Duodenal mucosa (tissue), 2 donors: ENCODE measurements around the gene USP13.
"Not testable (repeated sequence)": the region's sequence is repeated elsewhere in the genome, so short reads cannot be mapped to it uniquely, and the experiment has no call there.

Source experiments
- H3K27ac ChIP-seq: one replicate; pipeline ENCODE4 v1.7.0; 2013; ENCODE audit warnings: low read depth, low read length
- H3K27me3 ChIP-seq, 2 donors: one replicate each; pipeline ENCODE4 v1.7.0; 2013; ENCODE audit warnings: low read length in 2 of 2, control low read depth in 1 of 2; ENCODE audit not compliant: insufficient read depth in 2 of 2, control insufficient read depth in 1 of 2
- H3K36me3 ChIP-seq, 2 donors: one replicate each; pipeline ENCODE4 v1.7.0; 2013; ENCODE audit warnings: low read length in 2 of 2, control low read depth in 1 of 2; ENCODE audit not compliant: insufficient read depth in 2 of 2, control insufficient read depth in 1 of 2
- H3K4me1 ChIP-seq, 2 donors: one replicate each; pipeline ENCODE4 v1.7.0; 2013; ENCODE audit warnings: low read length in 2 of 2, control low read depth in 1 of 2; ENCODE audit not compliant: insufficient read depth in 2 of 2, control insufficient read depth in 1 of 2
- H3K4me3 ChIP-seq, 2 donors: one replicate each; pipeline ENCODE4 v1.7.0; 2013; ENCODE audit warnings: low read length in 2 of 2, low read depth in 1 of 2
- H3K9ac ChIP-seq, 2 donors: one replicate each; pipeline ENCODE4 v1.7.0; 2013; ENCODE audit warnings: low read length in 2 of 2, low read depth in 1 of 2
- H3K9me3 ChIP-seq, 2 donors: one replicate each; pipeline ENCODE4 v1.7.0; 2013; ENCODE audit warnings: low read length in 2 of 2, control low read depth in 1 of 2; ENCODE audit not compliant: control insufficient read depth in 1 of 2

The USP13 gene

DNA sequence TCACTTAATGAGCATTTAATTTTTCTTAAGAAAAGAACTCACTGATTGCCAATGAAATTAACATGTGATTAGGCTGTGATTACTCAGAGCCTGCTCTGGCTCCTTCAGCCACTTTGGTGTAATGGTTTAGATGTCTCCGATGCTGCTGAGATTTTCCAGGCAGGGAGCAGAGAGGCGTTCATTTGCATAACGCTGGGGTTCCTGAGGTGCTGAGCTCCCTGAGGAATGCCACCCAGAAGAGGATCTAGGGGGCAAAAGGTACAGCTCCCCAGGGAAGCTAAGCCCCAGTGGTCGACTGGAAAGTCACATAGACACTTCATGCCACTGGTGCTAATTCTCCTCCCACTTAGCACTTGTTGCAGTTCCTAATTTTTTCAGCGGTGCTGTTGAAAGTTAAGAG is 119.5 kb downstream of the USP13 start:
- H3K27ac ChIP-seq = no peak overlapping the region
- no peaks in the 10 kb centered on the region for H3K36me3 ChIP-seq
- H3K9me3 ChIP-seq = no peaks in the 10 kb centered on the region
- no peaks in the 10 kb centered on the region for H3K4me1 ChIP-seq
- no peak overlapping the region for H3K4me3 ChIP-seq
- H3K9ac ChIP-seq = no peak overlapping the region
- H3K27me3 ChIP-seq = no peaks in the 10 kb centered on the region

GRCh38 chr3:179775416-179776122 is 122.7 kb downstream of the USP13 start:
- Histone ChIP-seq H3K4me1 (no peaks in the 10 kb centered on the region), H3K36me3 (no peaks in the 10 kb centered on the region)

DNA sequence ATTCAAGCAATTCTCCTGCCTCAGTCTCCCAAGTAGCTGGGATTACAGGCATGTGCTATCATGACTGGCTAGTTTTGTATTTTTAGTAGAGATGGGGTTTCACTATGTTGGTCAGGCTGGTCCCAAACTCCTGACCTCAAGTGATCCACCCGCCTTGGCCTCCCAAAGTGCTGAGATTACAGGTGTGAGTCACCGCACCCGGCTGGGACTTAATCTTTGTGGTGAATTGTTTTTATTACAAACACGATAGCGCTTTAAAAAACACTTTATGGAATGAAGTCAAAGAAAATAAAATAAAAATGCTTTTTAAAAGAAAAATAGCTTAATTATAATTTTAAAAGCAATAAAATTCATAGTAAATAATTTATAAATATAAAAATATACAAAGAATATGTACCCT is 130.0 kb downstream of the USP13 start:
- not testable (repeated sequence) for H3K4me1 ChIP-seq, H3K27me3 ChIP-seq, H3K9ac ChIP-seq, H3K36me3 ChIP-seq, H3K4me3 ChIP-seq, H3K27ac ChIP-seq, H3K9me3 ChIP-seq

More at GRCh38 chr3:179775416-179776122, 122.7 kb downstream of the USP13 start:
- Histone ChIP-seq H3K9ac (no peak overlapping the region), H3K9me3 (no peaks in the 10 kb centered on the region), H3K27ac (no peak overlapping the region), H3K4me3 (no peak overlapping the region), H3K27me3 (no peaks in the 10 kb centered on the region)

DNA sequence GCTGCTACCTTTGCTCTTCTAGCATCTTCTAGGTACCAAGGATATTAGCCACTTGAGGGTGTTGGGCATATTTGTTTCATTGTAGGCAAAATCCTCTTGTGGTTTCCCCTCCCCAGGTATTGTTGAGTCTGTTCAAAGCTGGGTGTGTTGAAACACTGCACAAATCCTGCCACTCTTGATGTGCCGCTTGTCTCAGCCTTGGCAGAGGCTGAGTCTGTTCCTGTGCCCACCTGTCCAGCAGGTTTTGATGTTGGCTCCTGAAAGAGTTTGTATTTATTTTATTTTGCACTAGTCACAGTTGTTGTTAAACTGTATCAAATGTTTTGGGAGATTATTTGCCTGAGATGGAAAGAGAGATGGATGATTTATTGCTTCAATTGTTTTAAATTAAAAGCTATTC is 136.2 kb downstream of the USP13 start:
- peaks cover 0 to 2% of the 10 kb centered on the region in 2 donors for H3K9me3 ChIP-seq

GRCh38 chr3:179791793-179792192 is 139.0 kb downstream of the USP13 start:
- Histone ChIP-seq H3K27ac (no peak overlapping the region), H3K9ac (no peak overlapping the region), H3K4me1 (no peaks in the 10 kb centered on the region), H3K36me3 (no peaks in the 10 kb centered on the region), H3K9me3 (peaks cover 0 to 2% of the 10 kb centered on the region in 2 donors), H3K27me3 (no peaks in the 10 kb centered on the region), H3K4me3 (no peak overlapping the region)

More for the DNA sequence above, 136.2 kb downstream of the USP13 start:
- Histone ChIP-seq H3K36me3 (no peaks in the 10 kb centered on the region), H3K9ac (no peak overlapping the region), H3K27ac (no peak overlapping the region), H3K27me3 (no peaks in the 10 kb centered on the region), H3K4me3 (no peak overlapping the region), H3K4me1 (no peaks in the 10 kb centered on the region)

- Histone ChIP-seq H3K36me3 (no peaks in the 10 kb centered on the region), H3K4me3 (no peak overlapping the region), H3K9ac (no peak overlapping the region), H3K27ac (no peak overlapping the region), H3K27me3 (no peaks in the 10 kb centered on the region), H3K9me3 (peaks cover 0 to 2% of the 10 kb centered on the region in 2 donors), H3K4me1 (no peaks in the 10 kb centered on the region)
Measured at GRCh38 chr3:179794355-179794754, 141.5 kb downstream of the USP13 start.

GRCh38 chr3:179796421-179796820 is 143.6 kb downstream of the USP13 start:
- Histone ChIP-seq H3K4me3 (no peak overlapping the region), H3K9ac (no peak overlapping the region), H3K4me1 (no peaks in the 10 kb centered on the region), H3K9me3 (no peaks in the 10 kb centered on the region), H3K36me3 (no peaks in the 10 kb centered on the region), H3K27me3 (peaks cover 0 to 3% of the 10 kb centered on the region in 2 donors), H3K27ac (no peak overlapping the region)

DNA sequence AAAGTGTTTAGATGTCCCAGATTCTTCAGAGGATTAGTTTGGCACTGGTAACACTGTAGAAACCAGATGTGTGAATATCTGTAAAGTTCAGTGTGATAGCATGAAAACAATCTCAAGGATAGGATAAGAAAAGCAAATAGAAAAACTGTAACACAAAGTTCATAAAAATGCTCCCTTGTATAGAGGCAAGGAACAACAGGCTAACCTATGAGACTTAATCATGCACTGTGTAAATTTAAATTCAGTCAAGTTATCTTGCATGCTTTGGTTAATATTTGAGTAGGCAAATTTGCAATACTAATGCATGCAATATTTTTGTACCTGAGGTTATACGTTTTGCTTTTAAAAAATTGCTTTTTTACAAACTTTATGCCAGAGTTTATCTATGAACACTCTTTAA is 144.4 kb downstream of the USP13 start:
- Histone ChIP-seq H3K27me3 (peaks cover 0 to 3% of the 10 kb centered on the region in 2 donors), H3K4me3 (no peak overlapping the region), H3K36me3 (no peaks in the 10 kb centered on the region), H3K9ac (no peak overlapping the region), H3K9me3 (no peaks in the 10 kb centered on the region), H3K27ac (no peak overlapping the region), H3K4me1 (no peaks in the 10 kb centered on the region)

- H3K27me3 ChIP-seq = peaks cover 0 to 3% of the 10 kb centered on the region in 2 donors
- no peaks in the 10 kb centered on the region for H3K4me1 ChIP-seq
- no peak overlapping the region for H3K27ac ChIP-seq
- no peak overlapping the region for H3K9ac ChIP-seq
- no peaks in the 10 kb centered on the region for H3K9me3 ChIP-seq
- no peak overlapping the region for H3K4me3 ChIP-seq
- H3K36me3 ChIP-seq = no peaks in the 10 kb centered on the region
Measured at GRCh38 chr3:179801263-179801662, 148.4 kb downstream of the USP13 start.

- peaks cover 0 to 3% of the 10 kb centered on the region in 2 donors for H3K27me3 ChIP-seq
- no peaks in the 10 kb centered on the region for H3K9me3 ChIP-seq
- no peak overlapping the region for H3K4me3 ChIP-seq
- H3K27ac ChIP-seq = no peak overlapping the region
- no peak overlapping the region for H3K9ac ChIP-seq
- H3K36me3 ChIP-seq = no peaks in the 10 kb centered on the region
- no peaks in the 10 kb centered on the region for H3K4me1 ChIP-seq
Measured at GRCh38 chr3:179801856-179802255, 149.0 kb downstream of the USP13 start.
